ENCODE data around the gene SLC8B1. TPM values are rescaled to one million over a fixed set of nuclear protein-coding genes. Genes with fewer than 3 reads are reported as not detected.
A peak's percentile ranks its signal among the peaks of the same experiment; 100 is the strongest.

Gene SLC8B1
- total RNA-seq, 1 experiment from 2014 or later = 5.9 TPM

DNA sequence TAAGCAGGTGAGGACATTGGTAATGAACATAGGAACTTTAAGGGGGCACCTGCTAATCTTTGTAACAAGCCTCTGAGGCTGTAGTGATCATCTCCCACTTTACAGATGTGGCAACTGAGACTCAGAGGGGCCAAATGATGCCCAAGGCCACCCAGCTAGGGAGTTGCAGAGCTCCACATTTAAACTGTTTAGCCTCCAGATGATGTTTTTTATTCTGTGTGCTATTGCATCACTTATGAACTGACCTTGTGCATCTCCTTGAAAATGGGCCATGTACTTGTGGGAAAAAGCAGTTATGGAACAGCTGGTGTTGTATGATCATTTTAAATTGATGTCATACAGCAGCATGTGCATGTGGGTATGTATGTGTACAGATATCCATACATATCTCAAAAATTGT, 72.2 kb downstream of the SLC8B1 start:
- Histone ChIP-seq H3K27ac (ENCODE audit: low read length) (peak overlapping the region; percentile 38; the same call in 1 of the 2 replicates), H3K36me3 (ENCODE audit: insufficient read depth, low read length) (peaks cover 16% of the 10 kb centered on the region; the same call in 1 of the 2 replicates), H2AFZ (ENCODE audit: low read length) (no peak overlapping the region), H3K79me2 (ENCODE audit: low read length) (no peaks in the 10 kb centered on the region), H3K27me3 (ENCODE audit: low read length) (no peaks in the 10 kb centered on the region), H3K9me2 (replicated peaks; ENCODE audit: insufficient read depth, low read length) (no peaks in the 10 kb centered on the region), H3K4me1 (ENCODE audit: low read length) (peaks cover 27% of the 10 kb centered on the region), H3K4me3 (ENCODE audit: low read length) (no peak overlapping the region), H4K20me1 (ENCODE audit: insufficient read depth, low read depth, low read length) (no peaks in the 10 kb centered on the region), H3K9ac (ENCODE audit: low read length) (no peak overlapping the region), H3K4me2 (ENCODE audit: low read depth, low read length, poor library complexity, severe bottlenecking) (no peak overlapping the region), H3K9me3 (ENCODE audit: low read length) (no peaks in the 10 kb centered on the region)
- no peak for DNase-seq

DNA sequence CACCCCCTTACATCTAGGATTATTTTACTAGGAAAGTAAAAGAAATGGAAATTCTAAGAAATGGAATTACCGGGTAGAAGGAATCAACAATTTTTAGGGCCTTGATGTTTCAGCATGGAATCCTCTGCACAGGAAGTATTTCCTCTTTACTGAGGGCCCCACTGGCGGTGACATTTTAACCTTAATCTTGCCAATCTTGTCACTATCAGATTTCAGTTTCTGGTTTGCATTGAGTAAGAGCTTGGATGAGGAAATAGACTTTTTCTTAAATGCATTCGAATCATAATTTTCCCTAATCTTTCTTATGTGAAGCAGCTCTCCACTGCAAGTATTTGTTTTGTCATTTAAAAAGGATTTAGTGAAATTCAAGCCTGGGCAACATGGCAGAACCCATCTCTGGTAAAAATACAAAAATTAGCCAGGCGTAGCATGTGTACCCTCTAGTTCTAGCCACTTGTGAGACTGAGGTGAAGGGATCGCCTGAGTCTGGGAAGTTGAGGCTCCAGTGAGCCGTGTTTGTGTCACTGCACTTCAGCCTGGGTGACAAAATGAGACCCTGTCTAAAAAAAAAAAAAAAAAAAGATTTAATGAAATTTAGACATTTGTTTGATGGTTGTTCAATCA, 73.0 kb downstream of the SLC8B1 start:
- no peak overlapping the region for H2AFZ ChIP-seq (ENCODE audit: low read length)
- H3K4me1 ChIP-seq (ENCODE audit: low read length) = peaks cover 27% of the 10 kb centered on the region
- H3K9ac ChIP-seq (ENCODE audit: low read length) = no peak overlapping the region
- H3K27ac ChIP-seq (ENCODE audit: low read length) = peak overlapping the region; percentile 38
- H3K4me3 ChIP-seq (ENCODE audit: low read length) = no peak overlapping the region
- no peaks in the 10 kb centered on the region for H4K20me1 ChIP-seq (ENCODE audit: insufficient read depth, low read depth, low read length)
- H3K79me2 ChIP-seq (ENCODE audit: low read length) = no peaks in the 10 kb centered on the region
- no peaks in the 10 kb centered on the region for H3K27me3 ChIP-seq (ENCODE audit: low read length)
- peak overlapping the region; percentile 33 for H3K4me2 ChIP-seq (ENCODE audit: low read depth, low read length, poor library complexity, severe bottlenecking)
- no peaks in the 10 kb centered on the region for H3K9me3 ChIP-seq (ENCODE audit: low read length)
- no peaks in the 10 kb centered on the region for H3K9me2 ChIP-seq (replicated peaks; ENCODE audit: insufficient read depth, low read length)
- DNase-seq = peak; percentile 59
- peaks cover 13% of the 10 kb centered on the region; the same call in 1 of the 2 replicates for H3K36me3 ChIP-seq (ENCODE audit: insufficient read depth, low read length)

GRCh38 chr12:113260636-113261300, 74.1 kb downstream of the SLC8B1 start:
- Histone ChIP-seq H3K27me3 (ENCODE audit: low read length) (no peaks in the 10 kb centered on the region), H3K4me1 (ENCODE audit: low read length) (peaks cover 27% of the 10 kb centered on the region), H3K36me3 (ENCODE audit: insufficient read depth, low read length) (peaks cover 13% of the 10 kb centered on the region; the same call in 1 of the 2 replicates), H3K9me2 (replicated peaks; ENCODE audit: insufficient read depth, low read length) (no peaks in the 10 kb centered on the region), H4K20me1 (ENCODE audit: insufficient read depth, low read depth, low read length) (no peaks in the 10 kb centered on the region), H3K79me2 (ENCODE audit: low read length) (no peaks in the 10 kb centered on the region), H2AFZ (ENCODE audit: low read length) (no peak overlapping the region), H3K9ac (ENCODE audit: low read length) (no peak overlapping the region), H3K4me3 (ENCODE audit: low read length) (no peak overlapping the region), H3K27ac (ENCODE audit: low read length) (0 out of 2 replicates have a peak overlapping the region, but pooled peaks have one; percentile 11), H3K4me2 (ENCODE audit: low read depth, low read length, poor library complexity, severe bottlenecking) (no peak overlapping the region), H3K9me3 (ENCODE audit: low read length) (no peaks in the 10 kb centered on the region)
- DNase-seq = no peak

GRCh38 chr12:113260127-113260526, 74.8 kb downstream of the SLC8B1 start:
- no peak overlapping the region for H3K4me3 ChIP-seq (ENCODE audit: low read length)
- peaks cover 27% of the 10 kb centered on the region for H3K4me1 ChIP-seq (ENCODE audit: low read length)
- H3K9me3 ChIP-seq (ENCODE audit: low read length) = no peaks in the 10 kb centered on the region
- H3K9ac ChIP-seq (ENCODE audit: low read length) = no peak overlapping the region
- no peaks in the 10 kb centered on the region for H4K20me1 ChIP-seq (ENCODE audit: insufficient read depth, low read depth, low read length)
- H3K27ac ChIP-seq (ENCODE audit: low read length) = 0 out of 2 replicates have a peak overlapping the region, but pooled peaks have one; percentile 11
- H3K9me2 ChIP-seq (replicated peaks; ENCODE audit: insufficient read depth, low read length) = no peaks in the 10 kb centered on the region
- H3K4me2 ChIP-seq (ENCODE audit: low read depth, low read length, poor library complexity, severe bottlenecking) = no peak overlapping the region
- H2AFZ ChIP-seq (ENCODE audit: low read length) = no peak overlapping the region
- no peaks in the 10 kb centered on the region for H3K79me2 ChIP-seq (ENCODE audit: low read length)
- H3K36me3 ChIP-seq (ENCODE audit: insufficient read depth, low read length) = peaks cover 13% of the 10 kb centered on the region; the same call in 1 of the 2 replicates
- DNase-seq = no peak
- no peaks in the 10 kb centered on the region for H3K27me3 ChIP-seq (ENCODE audit: low read length)

DNA sequence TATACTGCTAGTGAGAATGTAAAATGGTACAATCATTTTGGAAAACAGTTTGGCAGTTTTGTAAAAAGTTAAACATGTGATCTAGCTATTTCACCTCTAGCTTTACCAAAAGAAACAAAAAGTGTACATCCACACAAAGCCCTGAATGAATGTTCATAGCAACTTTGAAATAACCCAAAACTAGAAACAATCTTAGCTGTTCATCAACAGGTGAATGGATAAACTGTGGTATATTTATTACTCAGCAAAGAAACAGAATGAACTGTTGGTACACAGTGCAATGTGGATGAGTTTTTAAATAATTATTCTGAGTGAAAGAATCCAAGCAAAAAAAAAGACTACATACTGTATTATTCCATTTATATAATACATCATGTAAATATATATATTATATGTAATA, 77.3 kb downstream of the SLC8B1 start:
- no peaks in the 10 kb centered on the region for H3K27me3 ChIP-seq (ENCODE audit: low read length)
- no peak overlapping the region for H3K27ac ChIP-seq (ENCODE audit: low read length)
- no peak overlapping the region for H3K4me3 ChIP-seq (ENCODE audit: low read length)
- H3K36me3 ChIP-seq (ENCODE audit: insufficient read depth, low read length) = peaks cover 17% of the 10 kb centered on the region
- H3K79me2 ChIP-seq (ENCODE audit: low read length) = no peaks in the 10 kb centered on the region
- peaks cover 27% of the 10 kb centered on the region for H3K4me1 ChIP-seq (ENCODE audit: low read length)
- no peak overlapping the region for H3K4me2 ChIP-seq (ENCODE audit: low read depth, low read length, poor library complexity, severe bottlenecking)
- H4K20me1 ChIP-seq (ENCODE audit: insufficient read depth, low read depth, low read length) = no peaks in the 10 kb centered on the region
- H3K9ac ChIP-seq (ENCODE audit: low read length) = no peak overlapping the region
- no peak overlapping the region for H2AFZ ChIP-seq (ENCODE audit: low read length)
- no peaks in the 10 kb centered on the region for H3K9me3 ChIP-seq (ENCODE audit: low read length)
- DNase-seq = no peak
- no peaks in the 10 kb centered on the region for H3K9me2 ChIP-seq (replicated peaks; ENCODE audit: insufficient read depth, low read length)

GRCh38 chr12:113254298-113254697, 80.6 kb downstream of the SLC8B1 start:
- Histone ChIP-seq H3K9me2 (replicated peaks; ENCODE audit: insufficient read depth, low read length) (no peaks in the 10 kb centered on the region), H3K9me3 (ENCODE audit: low read length) (no peaks in the 10 kb centered on the region), H2AFZ (ENCODE audit: low read length) (no peak overlapping the region), H3K9ac (ENCODE audit: low read length) (no peak overlapping the region), H3K79me2 (ENCODE audit: low read length) (no peaks in the 10 kb centered on the region), H4K20me1 (ENCODE audit: insufficient read depth, low read depth, low read length) (no peaks in the 10 kb centered on the region), H3K36me3 (ENCODE audit: insufficient read depth, low read length) (peaks cover 11% of the 10 kb centered on the region), H3K4me3 (ENCODE audit: low read length) (no peak overlapping the region), H3K27ac (ENCODE audit: low read length) (no peak overlapping the region), H3K4me1 (ENCODE audit: low read length) (no peaks in the 10 kb centered on the region; the same call in 1 of the 2 replicates), H3K4me2 (ENCODE audit: low read depth, low read length, poor library complexity, severe bottlenecking) (no peak overlapping the region), H3K27me3 (ENCODE audit: low read length) (no peaks in the 10 kb centered on the region)
- DNase-seq = no peak

DNA sequence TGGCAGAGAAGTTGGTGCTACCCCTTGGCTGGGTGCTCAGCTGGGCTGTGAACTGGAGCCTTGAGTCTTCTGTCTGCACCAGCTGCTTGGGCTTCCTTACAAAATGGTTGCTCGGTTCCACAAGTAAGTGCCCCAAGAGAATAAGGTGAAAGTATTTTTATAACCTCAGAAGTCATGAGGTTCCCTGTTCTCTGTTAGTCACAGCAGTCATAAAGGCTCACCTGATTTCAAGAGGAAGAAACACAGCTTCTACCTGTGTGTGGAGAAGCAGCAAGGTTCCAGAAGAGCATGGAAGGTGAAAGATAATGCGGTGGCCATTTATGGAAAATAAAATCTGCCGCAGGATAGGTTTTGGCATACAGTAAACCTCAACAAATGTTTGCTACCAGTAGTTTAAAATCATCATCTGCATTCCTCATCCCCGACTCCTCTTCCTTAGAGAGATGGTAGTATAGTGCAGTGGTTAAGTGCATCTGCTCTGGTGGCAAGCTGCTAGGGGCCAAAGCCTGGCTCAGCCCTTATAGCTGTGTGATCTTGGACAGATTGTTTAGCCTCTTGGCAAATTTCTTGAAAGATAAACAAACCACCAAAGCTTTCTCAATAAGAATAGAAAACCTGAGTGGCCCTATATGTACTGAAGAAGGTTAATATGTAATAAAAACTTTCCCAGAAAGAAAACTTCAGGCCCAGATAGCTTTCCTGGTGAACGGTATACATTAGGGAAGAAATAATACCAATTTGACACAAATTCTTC, 81.2 kb downstream of the SLC8B1 start:
- Histone ChIP-seq H3K36me3 (ENCODE audit: insufficient read depth, low read length) (peaks cover 11% of the 10 kb centered on the region), H3K9me3 (ENCODE audit: low read length) (no peaks in the 10 kb centered on the region), H3K27ac (ENCODE audit: low read length) (no peak overlapping the region), H3K4me2 (ENCODE audit: low read depth, low read length, poor library complexity, severe bottlenecking) (no peak overlapping the region), H3K79me2 (ENCODE audit: low read length) (no peaks in the 10 kb centered on the region), H2AFZ (ENCODE audit: low read length) (no peak overlapping the region), H3K9me2 (replicated peaks; ENCODE audit: insufficient read depth, low read length) (no peaks in the 10 kb centered on the region), H4K20me1 (ENCODE audit: insufficient read depth, low read depth, low read length) (no peaks in the 10 kb centered on the region), H3K4me1 (ENCODE audit: low read length) (no peaks in the 10 kb centered on the region), H3K9ac (ENCODE audit: low read length) (no peak overlapping the region), H3K27me3 (ENCODE audit: low read length) (no peaks in the 10 kb centered on the region), H3K4me3 (ENCODE audit: low read length) (no peak overlapping the region)
- no peak for DNase-seq

DNA sequence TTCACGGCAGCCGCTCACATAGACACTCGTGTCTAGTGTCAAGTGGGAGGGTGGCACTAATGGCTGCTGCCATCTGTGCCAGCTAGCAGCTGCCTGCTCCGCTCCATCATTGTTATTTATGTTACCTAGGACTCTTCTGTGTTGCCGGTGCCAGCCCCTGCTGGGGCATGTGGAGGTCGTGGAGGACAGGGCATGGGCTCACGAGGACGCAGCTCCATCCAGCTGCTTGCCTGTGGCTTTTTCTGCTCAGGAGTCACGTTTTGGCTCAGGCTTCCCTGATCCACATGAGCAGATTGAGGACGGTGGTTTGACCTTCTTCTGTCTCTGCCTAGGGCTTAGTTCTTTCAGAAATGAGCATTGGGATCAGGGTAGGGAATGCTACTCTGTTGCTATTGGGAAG, 82.4 kb downstream of the SLC8B1 start:
- peaks cover 11% of the 10 kb centered on the region for H3K36me3 ChIP-seq (ENCODE audit: insufficient read depth, low read length)

More for the DNA sequence above, 82.4 kb downstream of the SLC8B1 start:
- Histone ChIP-seq H4K20me1 (ENCODE audit: insufficient read depth, low read depth, low read length) (no peaks in the 10 kb centered on the region), H3K4me3 (ENCODE audit: low read length) (no peak overlapping the region), H3K9ac (ENCODE audit: low read length) (no peak overlapping the region), H3K9me3 (ENCODE audit: low read length) (no peaks in the 10 kb centered on the region), H3K27ac (ENCODE audit: low read length) (no peak overlapping the region), H3K27me3 (ENCODE audit: low read length) (no peaks in the 10 kb centered on the region), H3K9me2 (replicated peaks; ENCODE audit: insufficient read depth, low read length) (no peaks in the 10 kb centered on the region), H3K4me1 (ENCODE audit: low read length) (no peaks in the 10 kb centered on the region), H2AFZ (ENCODE audit: low read length) (no peak overlapping the region), H3K4me2 (ENCODE audit: low read depth, low read length, poor library complexity, severe bottlenecking) (no peak overlapping the region), H3K79me2 (ENCODE audit: low read length) (no peaks in the 10 kb centered on the region)
- DNase-seq = no peak

Measured in Karpas-422 (cell line).